Measurements from ENCODE around the gene MARF1. TPM values are rescaled to one million over a fixed set of nuclear protein-coding genes. Genes with fewer than 3 reads are reported as not detected.
A peak's percentile ranks its signal among the peaks of the same experiment; 100 is the strongest.

MARF1 gene
- total and polyA plus RNA-seq, 3 donors from 2014 or later: 30.9 to 57.9 (median 49.7) TPM

GRCh38 chr16:15644267-15644961, 1.5 kb upstream of the MARF1 start:
- H3K27ac ChIP-seq: peak overlapping the region; percentile 98 to 99
- intact Hi-C loops (cut with DNase I; ENCODE audit: low total_unique reads): no loop called here
- H3K36me3 ChIP-seq (ENCODE audit: low read depth, missing control alignments): no peaks in the 10 kb centered on the region

GRCh38 chr16:15643946-15644250, 944 bp upstream of the MARF1 start:
- no peaks in the 10 kb centered on the region for H3K36me3 ChIP-seq (ENCODE audit: low read depth, missing control alignments)
- peak overlapping the region; percentile 98 to 99 for H3K27ac ChIP-seq
- intact Hi-C loops (cut with DNase I; ENCODE audit: low total_unique reads): no loop called here
- peaks cover 6% of the 10 kb centered on the region for H3K4me1 ChIP-seq
- H3K4me3 ChIP-seq: peak overlapping the region; percentile 79 to 85
- 7 to 14% methylated on average over 4 of the region's 4 CpGs for WGBS, 2 donors
- H3K27me3 ChIP-seq: no peaks in the 10 kb centered on the region
- TF ChIP-seq CTCF (IDR thresholded peaks at IDR 0.05) (no peak), POLR2A (IDR thresholded peaks at IDR 0.05) (no peak)
- DNase-seq: no peak
- no peaks in the 10 kb centered on the region for H3K9me3 ChIP-seq

More at GRCh38 chr16:15644267-15644961, 1.5 kb upstream of the MARF1 start:
- Histone ChIP-seq H3K9me3 (no peaks in the 10 kb centered on the region), H3K4me3 (no peak overlapping the region), H3K27me3 (no peaks in the 10 kb centered on the region), H3K4me1 (peaks cover 8% of the 10 kb centered on the region)
- TF ChIP-seq CTCF (IDR thresholded peaks at IDR 0.05) (no peak), POLR2A (IDR thresholded peaks at IDR 0.05) (no peak)
- no peak for DNase-seq
- 56 to 65% methylated on average over 9 of the region's 9 CpGs for WGBS, 2 donors

- peaks cover 6% of the 10 kb centered on the region for H3K4me1 ChIP-seq
- WGBS, 2 donors: 0% methylated on average over 22 to 23 of the region's 23 CpGs
- intact Hi-C loops (cut with DNase I; ENCODE audit: low total_unique reads): no loop called here
Measured at GRCh38 chr16:15642557-15643047, 352 bp downstream of the MARF1 start.

GRCh38 chr16:15641753-15642556, 999 bp downstream of the MARF1 start:
- peak overlapping the region; percentile 79 to 85 for H3K4me3 ChIP-seq
- DNase-seq: no peak
- WGBS, 2 donors: 14 to 15% methylated on average over 15 of the region's 15 CpGs
- peak overlapping the region; percentile 98 to 99 for H3K27ac ChIP-seq
- no peaks in the 10 kb centered on the region for H3K27me3 ChIP-seq
- TF ChIP-seq CTCF (IDR thresholded peaks at IDR 0.05) (no peak), POLR2A (IDR thresholded peaks at IDR 0.05) (no peak)
- intact Hi-C loops (cut with DNase I; ENCODE audit: low total_unique reads): no loop called here
- no peaks in the 10 kb centered on the region for H3K36me3 ChIP-seq (ENCODE audit: low read depth, missing control alignments)
- no peaks in the 10 kb centered on the region for H3K9me3 ChIP-seq
- peaks cover 6% of the 10 kb centered on the region for H3K4me1 ChIP-seq

More at GRCh38 chr16:15642557-15643047, 352 bp downstream of the MARF1 start:
- peak; percentile 57 for DNase-seq
- peak in 1 of 3 experiments; percentile 24 for TF ChIP-seq CTCF (IDR thresholded peaks at IDR 0.05)
- TF ChIP-seq POLR2A (IDR thresholded peaks at IDR 0.05): no peak
- no peaks in the 10 kb centered on the region for H3K36me3 ChIP-seq (ENCODE audit: low read depth, missing control alignments)
- no peaks in the 10 kb centered on the region for H3K9me3 ChIP-seq
- peak overlapping the region; percentile 79 to 85 for H3K4me3 ChIP-seq
- H3K27ac ChIP-seq: peak overlapping the region; percentile 98 to 99
- H3K27me3 ChIP-seq: no peaks in the 10 kb centered on the region
